HepG2 (cell line): ENCODE data around the gene SEPTIN10. TPM values are rescaled to one million over a fixed set of nuclear protein-coding genes. Genes with fewer than 3 reads are reported as not detected.

ENCODE experiments used
- AHR ChIP-seq: IDR thresholded peaks from 2 replicates; pipeline ENCODE4 v1.6.1; 2018; ENCODE audit warnings: missing genetic modification reagents, missing compliant biosample characterization
- ELF3 ChIP-seq: IDR thresholded peaks from 2 replicates; pipeline ENCODE4 v1.6.1; 2016; ENCODE audit warnings: missing genetic modification reagents, missing compliant biosample characterization
- FOXO1 ChIP-seq: sonication (generic); formaldehyde crosslinking; IDR thresholded peaks from 2 replicates; pipeline ENCODE4 v1.4.0; 2020; ENCODE audit warnings: missing genetic modification reagents
- GMEB1 ChIP-seq: sonication (generic); formaldehyde crosslinking; IDR thresholded peaks from 2 replicates; pipeline ENCODE4 v1.5.1; 2020; ENCODE audit warnings: missing genetic modification reagents, mild to moderate bottlenecking, borderline replicate concordance
- KAT8 ChIP-seq: IDR thresholded peaks from 2 replicates; pipeline ENCODE4 v1.6.1; 2016; ENCODE audit warnings: missing genetic modification reagents, missing compliant biosample characterization
- KDM2A ChIP-seq: sonication (generic); formaldehyde crosslinking; IDR thresholded peaks from 2 replicates; pipeline ENCODE4 v1.4.0; 2020; ENCODE audit warnings: low read depth, missing genetic modification reagents, borderline replicate concordance
- KDM5A ChIP-seq: fragments of 200-600 bp; sonication (generic); IDR thresholded peaks from 2 replicates; pipeline ENCODE4 v1.7.0; 2018; ENCODE audit warnings: antibody characterized with exemption, mild to moderate bottlenecking, low read length, borderline replicate concordance
- MLLT10 ChIP-seq: sonication (generic); formaldehyde crosslinking; IDR thresholded peaks from 2 replicates; pipeline ENCODE4 v1.4.0; 2020; ENCODE audit warnings: missing genetic modification reagents
- NFIB ChIP-seq: sonication (generic); formaldehyde crosslinking; IDR thresholded peaks from 2 replicates; pipeline ENCODE4 v1.9.0; 2021; ENCODE audit warnings: missing genetic modification reagents, mild to moderate bottlenecking, borderline replicate concordance
- RAD21 ChIP-seq: fragments of 450-650 bp; formaldehyde crosslinking; IDR thresholded peaks from 2 replicates; pipeline ENCODE4 v1.5.0; 2020; ENCODE audit warnings: mild to moderate bottlenecking
- SPEN ChIP-seq: sonication (generic); formaldehyde crosslinking; IDR thresholded peaks from 2 replicates; pipeline ENCODE4 v1.5.1; 2020; ENCODE audit warnings: low read depth, mild to moderate bottlenecking, missing genetic modification reagents
- SRSF4 ChIP-seq: fragments of 200-400 bp; formaldehyde crosslinking; IDR thresholded peaks from one replicate; pipeline ENCODE4 v1.6.1; 2018; ENCODE audit warnings: mild to moderate bottlenecking, low read depth, low read length, moderate library complexity; ENCODE audit not compliant: poor library complexity, severe bottlenecking
- STAG1 ChIP-seq: sonication (generic); formaldehyde crosslinking; IDR thresholded peaks from 2 replicates; pipeline ENCODE4 v1.4.0; 2020; ENCODE audit warnings: missing genetic modification reagents
- TRIM24 ChIP-seq: sonication (generic); formaldehyde crosslinking; IDR thresholded peaks from 2 replicates; pipeline ENCODE4 v1.8.0; 2022; ENCODE audit warnings: mild to moderate bottlenecking, missing genetic modification reagents
- XRCC5 ChIP-seq: fragments of 200-400 bp; formaldehyde crosslinking; optimal IDR thresholded peaks from 2 replicates; pipeline ENCODE3; 2017; ENCODE audit warnings: mild to moderate bottlenecking, low read length
- YEATS2 ChIP-seq: sonication (generic); formaldehyde crosslinking; IDR thresholded peaks from 2 replicates; pipeline ENCODE4 v1.4.0; 2020; ENCODE audit warnings: missing genetic modification reagents, borderline replicate concordance
- ZBTB38 ChIP-seq: sonication (generic); formaldehyde crosslinking; IDR thresholded peaks from 2 replicates; pipeline ENCODE4 v1.5.1; 2020; ENCODE audit warnings: mild to moderate bottlenecking, missing genetic modification reagents
- ZHX1 ChIP-seq: sonication (generic); formaldehyde crosslinking; IDR thresholded peaks from 2 replicates; pipeline ENCODE4 v1.8.1; 2022; ENCODE audit warnings: low read depth, mild to moderate bottlenecking, missing genetic modification reagents
- ZNF430 ChIP-seq: sonication (generic); formaldehyde crosslinking; IDR thresholded peaks from 2 replicates; pipeline ENCODE4 v1.9.0; 2021; ENCODE audit warnings: mild to moderate bottlenecking, missing genetic modification reagents
- ZNF563 ChIP-seq: sonication (generic); formaldehyde crosslinking; IDR thresholded peaks from 2 replicates; pipeline ENCODE4 v1.8.0; 2022; ENCODE audit warnings: mild to moderate bottlenecking, moderate library complexity, missing genetic modification reagents
- ZNF574 ChIP-seq: sonication (generic); formaldehyde crosslinking; IDR thresholded peaks from 2 replicates; pipeline ENCODE4 v1.4.0; 2020; ENCODE audit warnings: missing genetic modification reagents
- ZNF768 ChIP-seq: sonication (generic); formaldehyde crosslinking; IDR thresholded peaks from 2 replicates; pipeline ENCODE4 v1.4.0; 2020; ENCODE audit warnings: missing genetic modification reagents
- polyA plus RNA-seq, 8 experiments: library from polyadenylated mRNA; depleted of rRNA in 3 of 8; stranded (reverse) in 7 of 8; unstranded in 1 of 8; fragments of >200 nt; fragmentation: Illumina TruSeq in 4 of 8; extraction: Trizol in 4 of 8; gene quantifications; 2 replicates each; pipeline versions ENCODE4 v1.2.1 to v1.2.3, GENCODE V29; 2011 to 2016; ENCODE audit warnings: low read depth in 4 of 8, missing spikeins in 1 of 8, mixed read lengths in 1 of 8; ENCODE audit not compliant: insufficient read depth in 1 of 8
- total RNA-seq, 5 experiments: library from RNA; depleted of rRNA; stranded (reverse); fragments of >200 nt; fragmentation: Illumina TruSeq; extraction: Trizol; gene quantifications; 2 replicates each; pipeline ENCODE4 v1.2.3, GENCODE V29; 2016; ENCODE audit warnings: low read depth in 1 of 5

Gene SEPTIN10
- total and polyA plus RNA-seq, 2 of the 13 experiments (the other 11 are each of a cell fraction or from before 2014, with no cell fraction given), result 45.8 to 67.5 TPM

GRCh38 chr2:109510136-109511028 lies 103.4 kb downstream of the SEPTIN10 start (continued):
- TF ChIP-seq NFIB (0 out of 2 replicates have a peak, but pooled peaks have one; percentile 44), ZNF768 (CRISPR knock-in tag) (0 out of 2 replicates have a peak, but pooled peaks have one; percentile 32), SPEN (CRISPR knock-in tag) (0 out of 2 replicates have a peak, but pooled peaks have one; percentile 36), AHR (0 out of 2 replicates have a peak, but pooled peaks have one; percentile 22), TRIM24 (CRISPR knock-in tag) (0 out of 2 replicates have a peak, but pooled peaks have one; percentile 18), GMEB1 (CRISPR knock-in tag) (no peak), XRCC5 (peak; percentile 93), KAT8 (CRISPR knock-in tag) (0 out of 2 replicates have a peak, but pooled peaks have one; percentile 27), MLLT10 (CRISPR knock-in tag) (no peak), ZBTB38 (CRISPR knock-in tag) (0 out of 2 replicates have a peak, but pooled peaks have one; percentile 28), RAD21 (CRISPR knock-in tag) (peak; percentile 86), ELF3 (peak; percentile 27; the same call in 1 of the 2 replicates), SRSF4 (no peak), KDM5A (no peak), ZNF563 (CRISPR knock-in tag) (peak; percentile 20; the same call in 1 of the 2 replicates), ZHX1 (no peak), ZNF430 (CRISPR knock-in tag) (peak; percentile 26; the same call in 1 of the 2 replicates), STAG1 (CRISPR knock-in tag) (peak; percentile 93), KDM2A (CRISPR knock-in tag) (peak; percentile 54; the same call in 1 of the 2 replicates), YEATS2 (CRISPR knock-in tag) (no peak), ZNF574 (peak; percentile 23; the same call in 1 of the 2 replicates), FOXO1 (CRISPR knock-in tag) (peak; percentile 60; the same call in 1 of the 2 replicates)
